Right hindlimb (tissue), 1 donor: ENCODE results near the gene ACTG2.
"Not testable (repeated sequence)": the region's sequence is repeated elsewhere in the genome, so short reads cannot be mapped to it uniquely, and the experiment has no call there.

ENCODE experiments used
- DNase-seq: peaks from one replicate; pipeline ENCODE4 v3.0.0-alpha.2; 2018

ACTG2 gene

GRCh38 chr2:73893764-73894474, 1.1 kb downstream of the ACTG2 start:
- DNase-seq = no peak

GRCh38 chr2:73894475-73894850, 1.7 kb downstream of the ACTG2 start:
- DNase-seq = no peak

GRCh38 chr2:73894877-73895276, 2.1 kb downstream of the ACTG2 start:
- DNase-seq = no peak

- DNase-seq = no peak
These were observed 2.7 kb downstream of the ACTG2 start for GRCh38 chr2:73895473-73895872.

- DNase-seq = peak; percentile 62
These were observed 3.8 kb downstream of the ACTG2 start for GRCh38 chr2:73896362-73897239.

- DNase-seq = no peak
These were observed 4.4 kb downstream of the ACTG2 start for GRCh38 chr2:73897240-73897583.

- no peak for DNase-seq
These were observed 5.1 kb downstream of the ACTG2 start for GRCh38 chr2:73897934-73898333.

- no peak for DNase-seq
These were observed 7.1 kb downstream of the ACTG2 start for GRCh38 chr2:73899801-73900336.

DNA sequence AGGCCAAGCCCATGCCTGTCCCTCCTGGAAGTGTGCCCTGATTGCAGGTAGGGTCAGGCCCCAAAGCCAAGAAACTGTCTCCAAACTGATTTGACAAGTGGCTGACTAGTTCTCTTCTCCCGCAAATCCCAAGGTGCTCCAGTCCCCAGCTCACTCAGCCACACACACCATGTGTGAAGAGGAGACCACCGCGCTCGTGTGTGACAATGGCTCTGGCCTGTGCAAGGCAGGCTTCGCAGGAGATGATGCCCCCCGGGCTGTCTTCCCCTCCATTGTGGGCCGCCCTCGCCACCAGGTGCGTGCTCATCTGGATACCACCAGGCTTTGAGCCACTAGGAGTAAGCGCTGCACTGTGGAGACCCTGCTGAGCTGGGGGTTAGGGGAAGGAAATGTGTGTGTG, 8.3 kb downstream of the ACTG2 start:
- DNase-seq = no peak

- DNase-seq = no peak
These were observed 9.5 kb downstream of the ACTG2 start for GRCh38 chr2:73902284-73902683.

DNA sequence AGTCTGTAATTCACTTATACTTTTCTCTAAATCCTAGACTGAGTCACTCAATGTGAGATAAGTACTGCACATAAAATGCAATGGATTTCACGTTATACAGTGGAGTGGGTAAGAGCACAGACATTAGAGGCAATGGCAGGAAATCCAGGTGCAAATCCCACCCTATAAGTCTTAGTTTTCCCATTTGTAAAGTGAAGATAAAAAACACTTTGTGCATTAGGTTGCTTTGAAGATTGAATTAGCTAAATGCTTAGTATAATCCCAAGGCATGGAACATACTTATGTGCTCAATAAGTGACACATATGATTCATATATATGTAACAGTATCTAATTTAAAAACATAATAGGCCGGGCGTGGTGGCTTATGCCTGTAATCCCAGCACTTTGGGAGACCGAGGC, 10.5 kb downstream of the ACTG2 start:
- DNase-seq = no peak

GRCh38 chr2:73903949-73904613, 11.3 kb downstream of the ACTG2 start:
- not testable (repeated sequence) for DNase-seq

GRCh38 chr2:73904952-73905351, 12.1 kb downstream of the ACTG2 start:
- no peak for DNase-seq

- DNase-seq = no peak
These were observed 14.2 kb downstream of the ACTG2 start for GRCh38 chr2:73906847-73907505.

GRCh38 chr2:73907840-73908452, 15.1 kb downstream of the ACTG2 start:
- no peak for DNase-seq

- no peak for DNase-seq
These were observed 16.2 kb downstream of the ACTG2 start for GRCh38 chr2:73908689-73909652.

DNA sequence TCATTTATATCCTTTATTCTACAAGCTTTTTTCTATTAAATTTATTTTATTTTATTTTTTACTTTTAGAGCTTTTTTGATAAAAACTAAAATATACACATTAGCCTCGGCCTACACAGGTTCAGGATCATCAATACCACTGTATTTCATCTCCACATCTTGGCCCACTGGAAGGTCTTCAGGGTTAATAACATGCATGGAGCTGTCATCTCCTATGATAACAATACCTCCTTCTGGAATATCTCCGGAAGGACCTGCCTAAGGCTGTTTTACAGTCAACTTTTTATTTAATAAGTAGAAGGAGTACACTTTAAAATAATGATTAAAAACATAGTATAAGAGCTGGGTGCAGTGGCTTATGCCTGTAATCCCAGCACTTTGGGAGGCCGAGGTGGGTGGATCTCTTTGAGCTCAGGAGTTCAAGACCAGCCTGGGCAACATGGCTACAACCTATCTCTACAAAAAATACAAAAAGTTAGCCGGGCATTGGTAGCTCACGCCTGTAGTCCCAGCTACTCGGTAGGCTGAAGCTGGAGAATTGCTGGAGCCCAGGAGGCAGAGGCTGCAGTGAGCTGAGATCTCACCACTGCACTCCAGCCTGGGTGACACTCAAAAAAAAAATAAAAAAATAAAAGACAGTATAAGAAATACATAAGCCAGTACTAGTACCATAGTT, 18.2 kb downstream of the ACTG2 start:
- no peak for DNase-seq

- DNase-seq = no peak
These were observed 18.9 kb downstream of the ACTG2 start for GRCh38 chr2:73911548-73912208.

DNA sequence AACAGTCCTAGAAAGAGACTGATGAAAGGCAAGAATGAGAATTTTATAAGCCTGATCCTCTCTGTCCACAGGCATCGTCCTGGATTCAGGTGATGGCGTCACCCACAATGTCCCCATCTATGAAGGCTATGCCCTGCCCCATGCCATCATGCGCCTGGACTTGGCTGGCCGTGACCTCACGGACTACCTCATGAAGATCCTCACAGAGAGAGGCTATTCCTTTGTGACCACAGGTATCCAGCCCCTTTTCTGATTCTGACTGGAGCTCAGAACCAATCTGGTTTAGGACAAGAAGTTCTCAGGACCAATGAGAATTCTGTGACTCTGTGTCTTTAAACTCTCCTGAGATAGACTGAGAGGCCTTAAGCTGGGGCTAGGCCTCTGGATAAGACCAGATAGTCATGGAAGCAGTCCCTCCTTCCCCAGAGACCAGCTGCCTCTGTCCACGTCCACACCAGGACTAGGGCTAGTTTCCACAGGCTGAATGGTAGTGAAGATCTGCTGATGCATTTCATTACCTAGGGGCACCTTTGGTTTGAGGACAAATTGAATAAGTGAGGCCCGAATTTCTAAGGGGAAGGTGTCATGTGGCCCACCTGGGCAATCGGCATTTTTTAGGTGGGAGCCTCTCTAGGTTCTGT, 20.7 kb downstream of the ACTG2 start:
- DNase-seq = no peak

GRCh38 chr2:73914667-73915066, 21.9 kb downstream of the ACTG2 start:
- no peak for DNase-seq
